Gastroesophageal sphincter (tissue), 4 donors: ENCODE data around the gene TEDC1. TPM values are rescaled to one million over a fixed set of nuclear protein-coding genes. Genes with fewer than 3 reads are reported as not detected.

Source experiments
- ATAC-seq: fragments of 150-250 bp; one replicate; pipeline ENCODE4 v1.9.1; 2016; ENCODE audit warnings: mild to moderate bottlenecking, moderate library complexity
- H3K27ac ChIP-seq, 4 donors: fragments of 200-600 bp; sonication (generic) in 3 of 4; 1 replicate in 3 of 4; 2 replicates in 1 of 4; pipeline ENCODE4 v1.5.1; 2016 to 2019
- H3K27me3 ChIP-seq: fragments of 200-600 bp; sonication (generic); one replicate; pipeline ENCODE4 v1.5.1; 2019
- H3K36me3 ChIP-seq, 2 donors: fragments of 200-600 bp; sonication (generic); one replicate each; pipeline ENCODE4 v1.5.1; 2019; ENCODE audit warnings: control low read depth in 1 of 2
- H3K4me1 ChIP-seq, 3 donors: fragments of 200-600 bp; sonication (generic); 1 replicate in 2 of 3; 2 replicates in 1 of 3; pipeline ENCODE4 v1.5.1; 2016 to 2019; ENCODE audit warnings: control low read depth in 2 of 3
- H3K4me3 ChIP-seq, 2 donors: fragments of 200-600 bp; sonication (generic); one replicate each; pipeline ENCODE4 v1.5.1; 2019; ENCODE audit warnings: mild to moderate bottlenecking in 1 of 2, moderate library complexity in 1 of 2
- H3K9me3 ChIP-seq, 3 donors: fragments of 200-600 bp; sonication (generic); one replicate each; pipeline ENCODE4 v1.5.1; 2017 to 2019; ENCODE audit warnings: control low read depth in 2 of 3
- CTCF ChIP-seq, 4 experiments: fragments of 200-600 bp in 2 of 4; fragments of 450-650 bp in 2 of 4; sonication (generic) in 1 of 4; IDR thresholded peaks; one replicate each; pipeline ENCODE4 v1.5.1; 2017 to 2019; ENCODE audit warnings: antibody characterized with exemption in 4 of 4, mild to moderate bottlenecking in 2 of 4, moderate library complexity in 2 of 4
- EP300 ChIP-seq: sonication (generic); formaldehyde crosslinking; IDR thresholded peaks from one replicate; pipeline ENCODE4 v1.6.1; 2017; ENCODE audit warnings: antibody characterized with exemption, mild to moderate bottlenecking
- POLR2A ChIP-seq, 2 donors: fragments of 450-650 bp; IDR thresholded peaks; one replicate each; pipeline ENCODE4 v1.6.1; 2017; ENCODE audit warnings: antibody characterized with exemption in 2 of 2, mild to moderate bottlenecking in 2 of 2, moderate library complexity in 1 of 2
- POLR2AphosphoS5 ChIP-seq: sonication (generic); formaldehyde crosslinking; IDR thresholded peaks from one replicate; pipeline ENCODE4 v1.6.1; 2017; ENCODE audit warnings: antibody characterized with exemption
- WGBS, 2 donors: methylation state at CpG; one replicate each; pipeline ENCODE4 v1.1.5; 2018; ENCODE audit warnings: low coverage in 1 of 2; 5-methylcytosine and 5-hydroxymethylcytosine counted together
- total RNA-seq, 4 donors: library from RNA; depleted of rRNA; stranded (reverse); fragments of >200 nt; gene quantifications; one replicate each; pipeline ENCODE4 v1.1.0, GENCODE V29; 2016

TEDC1 gene
- total RNA-seq, 4 donors from 2014 or later, result 4.6 to 7.9 (median 5.4) TPM

DNA sequence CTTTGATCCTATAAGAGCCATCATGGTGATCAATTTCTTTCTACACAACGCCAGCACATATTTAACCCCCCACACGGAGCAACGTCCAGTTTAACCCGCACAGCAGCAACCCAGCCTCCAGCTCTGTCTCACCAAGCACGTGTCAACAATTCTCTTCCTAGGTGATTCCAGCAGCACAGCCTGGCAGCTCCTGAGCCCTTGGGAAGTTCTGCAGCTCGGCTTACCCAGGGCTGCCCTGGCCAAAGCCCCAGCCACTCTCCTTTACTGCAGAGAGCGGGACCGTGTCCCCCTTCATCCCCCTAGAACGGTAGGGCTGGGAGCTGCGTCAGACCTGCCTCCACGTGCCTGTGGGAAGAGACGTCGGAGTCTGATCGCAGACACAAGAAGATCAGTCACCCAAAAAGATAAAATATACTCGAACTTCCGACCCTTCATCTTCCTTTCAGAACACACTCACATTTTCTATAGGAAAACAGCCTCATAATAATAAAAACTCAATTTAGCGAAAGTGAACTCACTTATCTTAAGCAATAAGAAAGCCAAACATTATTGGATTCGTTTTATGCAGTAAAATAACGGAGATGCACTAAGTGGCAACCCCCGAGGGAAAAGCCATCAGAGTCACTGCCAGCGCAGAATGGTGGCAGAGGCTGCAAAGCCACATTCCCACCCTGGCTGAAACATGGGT is 42.9 kb downstream of the TEDC1 start:
- Histone ChIP-seq H3K27ac (no peak overlapping the region), H3K4me3 (no peak overlapping the region), H3K27me3 (peaks cover 44% of the 10 kb centered on the region), H3K4me1 (peaks cover 0 to 23% (median 1%) of the 10 kb centered on the region in 3 donors), H3K9me3 (no peaks in the 10 kb centered on the region), H3K36me3 (peaks cover 0 to 22% of the 10 kb centered on the region in 2 donors)
- no peak for TF ChIP-seq EP300
- no peak for TF ChIP-seq POLR2A (IDR thresholded peaks at IDR 0.05)
- TF ChIP-seq CTCF (IDR thresholded peaks at IDR 0.05), result no peak
- no peak for TF ChIP-seq POLR2AphosphoS5
- 53 to 75% methylated on average over 8 to 12 of the region's 21 CpGs for WGBS, 2 donors
- no peak for ATAC-seq

- no peak for TF ChIP-seq EP300
- TF ChIP-seq POLR2AphosphoS5, result no peak
- TF ChIP-seq POLR2A (IDR thresholded peaks at IDR 0.05), result no peak
- no peak for TF ChIP-seq CTCF (IDR thresholded peaks at IDR 0.05)
- H3K27ac ChIP-seq, result no peak overlapping the region
- H3K27me3 ChIP-seq, result peaks cover 45% of the 10 kb centered on the region
- H3K9me3 ChIP-seq, result no peaks in the 10 kb centered on the region
- 41 to 60% methylated on average over 4 to 5 of the region's 13 CpGs for WGBS, 2 donors
- no peak overlapping the region for H3K4me3 ChIP-seq
- ATAC-seq, result no peak
- H3K36me3 ChIP-seq, result peaks cover 0 to 16% of the 10 kb centered on the region in 2 donors
- H3K4me1 ChIP-seq, result peaks cover 0 to 17% (median 0%) of the 10 kb centered on the region in 3 donors
Observed at GRCh38 chr14:105534586-105534985, 43.5 kb downstream of the TEDC1 start.

DNA sequence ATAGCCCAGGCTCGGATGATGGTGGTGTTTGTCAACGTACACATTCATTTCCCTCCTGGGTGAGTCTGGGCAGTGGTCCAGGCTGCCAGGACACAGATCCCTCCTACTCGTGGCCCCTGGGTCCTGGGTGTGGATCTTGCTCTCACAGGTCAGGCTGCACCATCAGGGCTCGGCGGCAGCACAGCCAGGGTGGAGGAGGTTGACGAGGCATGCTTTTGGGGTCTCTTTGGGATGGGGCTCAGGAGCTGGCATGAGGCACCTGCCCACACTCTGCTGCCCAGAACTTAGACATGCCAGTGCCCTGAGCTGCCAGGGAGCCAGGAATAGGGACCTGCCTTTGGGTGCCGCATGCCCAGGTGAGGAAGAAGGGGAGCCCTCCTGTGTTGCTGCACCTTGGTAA is 45.0 kb downstream of the TEDC1 start:
- ATAC-seq, result no peak
- peaks cover 52% of the 10 kb centered on the region for H3K27me3 ChIP-seq
- H3K27ac ChIP-seq, result no peak overlapping the region
- peaks cover 0 to 1% of the 10 kb centered on the region in 2 donors for H3K36me3 ChIP-seq
- TF ChIP-seq EP300, result no peak
- no peak for TF ChIP-seq POLR2A (IDR thresholded peaks at IDR 0.05)
- TF ChIP-seq CTCF (IDR thresholded peaks at IDR 0.05), result no peak
- TF ChIP-seq POLR2AphosphoS5, result no peak
- H3K9me3 ChIP-seq, result no peaks in the 10 kb centered on the region
- 85 to 100% methylated on average over 1 to 3 of the region's 7 CpGs for WGBS, 2 donors
- H3K4me1 ChIP-seq, result peaks cover 0 to 6% (median 0%) of the 10 kb centered on the region in 3 donors
- no peak overlapping the region for H3K4me3 ChIP-seq

- Histone ChIP-seq H3K4me3 (no peak overlapping the region), H3K27ac (no peak overlapping the region), H3K27me3 (peaks cover 60% of the 10 kb centered on the region), H3K9me3 (no peaks in the 10 kb centered on the region), H3K4me1 (peaks cover 0 to 6% (median 0%) of the 10 kb centered on the region in 3 donors), H3K36me3 (no peaks in the 10 kb centered on the region)
- 62 to 70% methylated on average over 6 to 7 of the region's 34 CpGs for WGBS, 2 donors
- ATAC-seq, result no peak
- TF ChIP-seq EP300 (no peak), POLR2AphosphoS5 (no peak), POLR2A (IDR thresholded peaks at IDR 0.05) (no peak), CTCF (IDR thresholded peaks at IDR 0.05) (no peak)
Observed at GRCh38 chr14:105536691-105537579, 45.9 kb downstream of the TEDC1 start.
